H9 (cell line): ENCODE data around the gene RAF1. TPM values are rescaled to one million over a fixed set of nuclear protein-coding genes. Genes with fewer than 3 reads are reported as not detected.

Source experiments
- DNase-seq: peaks from one replicate; pipeline ENCODE4 v3.0.0-alpha.2; 2017
- H2AFZ ChIP-seq: one replicate; pipeline ENCODE4 v1.6.1; 2013; ENCODE audit warnings: mild to moderate bottlenecking, low read length, control low read depth, moderate library complexity
- H2AK5ac ChIP-seq: 2 replicates; pipeline ENCODE4 v1.6.1; 2013; ENCODE audit warnings: low read length, control low read depth, mixed read lengths; ENCODE audit not compliant: insufficient read length
- H2BK120ac ChIP-seq: one replicate; pipeline ENCODE4 v1.6.1; 2013; ENCODE audit warnings: low read depth, mild to moderate bottlenecking, low read length, control low read depth, inconsistent platforms; ENCODE audit not compliant: poor library complexity, severe bottlenecking
- H2BK12ac ChIP-seq: 2 replicates; pipeline ENCODE4 v1.6.1; 2013; ENCODE audit warnings: low read length, control low read depth, mixed read lengths, low read depth; ENCODE audit not compliant: insufficient read length
- H2BK15ac ChIP-seq: 2 replicates; pipeline ENCODE4 v1.6.1; 2013; ENCODE audit warnings: low read depth, low read length, control low read depth
- H2BK20ac ChIP-seq: one replicate; pipeline ENCODE4 v1.6.1; 2013; ENCODE audit warnings: low read depth, mild to moderate bottlenecking, low read length, control low read depth, inconsistent platforms; ENCODE audit not compliant: poor library complexity, severe bottlenecking
- H2BK5ac ChIP-seq: 2 replicates; pipeline ENCODE4 v1.6.1; 2013; ENCODE audit warnings: low read length, control low read depth, mixed read lengths; ENCODE audit not compliant: insufficient read length
- H3K14ac ChIP-seq: 2 replicates; pipeline ENCODE4 v1.6.1; 2013; ENCODE audit warnings: low read length, control low read depth; ENCODE audit not compliant: insufficient read depth
- H3K18ac ChIP-seq: 2 replicates; pipeline ENCODE4 v1.6.1; 2013; ENCODE audit warnings: low read depth, mild to moderate bottlenecking, mixed read lengths, low read length, control low read depth; ENCODE audit not compliant: insufficient read length
- H3K23ac ChIP-seq: 2 replicates; pipeline ENCODE4 v1.6.1; 2013; ENCODE audit warnings: low read length, control low read depth, mixed read lengths, low read depth; ENCODE audit not compliant: insufficient read length
- H3K23me2 ChIP-seq: 2 replicates; pipeline ENCODE4 v1.6.1; 2013; ENCODE audit warnings: low read depth, mild to moderate bottlenecking, mixed read lengths, low read length, control low read depth; ENCODE audit not compliant: insufficient read length, poor library complexity, severe bottlenecking
- H3K27ac ChIP-seq: 2 replicates; pipeline ENCODE4 v1.5.1; 2013; ENCODE audit warnings: low read length, control low read depth, mixed read lengths, low read depth; ENCODE audit not compliant: insufficient read length
- H3K27me3 ChIP-seq: 2 replicates; pipeline ENCODE4 v1.6.1; 2013; ENCODE audit warnings: low read length, control low read depth, inconsistent platforms; ENCODE audit not compliant: insufficient read depth
- H3K4ac ChIP-seq: 2 replicates; pipeline ENCODE4 v1.6.1; 2013; ENCODE audit warnings: low read depth, mild to moderate bottlenecking, control low read depth, inconsistent platforms, low read length, moderate library complexity
- H3K4me1 ChIP-seq: 2 replicates; pipeline ENCODE4 v1.6.1; 2013; ENCODE audit warnings: low read length, control low read depth, inconsistent platforms; ENCODE audit not compliant: insufficient read depth
- H3K4me2 ChIP-seq: 2 replicates; pipeline ENCODE4 v1.6.1; 2013; ENCODE audit warnings: low read length, control low read depth, mixed read lengths; ENCODE audit not compliant: insufficient read length, insufficient read depth
- H3K56ac ChIP-seq: 2 replicates; pipeline ENCODE4 v1.6.1; 2013; ENCODE audit warnings: low read depth, mild to moderate bottlenecking, mixed read lengths, low read length, control low read depth; ENCODE audit not compliant: insufficient read length
- H3K79me1 ChIP-seq: 2 replicates; pipeline ENCODE4 v1.6.1; 2013; ENCODE audit warnings: low read depth, mild to moderate bottlenecking, moderate library complexity, low read length, control low read depth, inconsistent platforms; ENCODE audit not compliant: insufficient read depth, poor library complexity, severe bottlenecking
- H3K79me2 ChIP-seq: 2 replicates; pipeline ENCODE4 v1.6.1; 2013; ENCODE audit warnings: low read length, control low read depth, inconsistent platforms; ENCODE audit not compliant: insufficient read depth
- H3K9ac ChIP-seq: 2 replicates; pipeline ENCODE4 v1.6.1; 2013; ENCODE audit warnings: low read length, control low read depth, mixed read lengths; ENCODE audit not compliant: insufficient read length; ENCODE audit errors: extremely low read depth
- H3K9me3 ChIP-seq: one replicate; pipeline ENCODE4 v1.6.1; 2013; ENCODE audit warnings: low read depth, low read length, inconsistent platforms; ENCODE audit not compliant: control insufficient read depth
- H3T11ph ChIP-seq: one replicate; pipeline ENCODE4 v1.6.1; 2013; ENCODE audit warnings: mild to moderate bottlenecking, low read length, control low read depth, inconsistent platforms
- H4K20me1 ChIP-seq: one replicate; pipeline ENCODE4 v1.6.1; 2013; ENCODE audit not compliant: control insufficient read depth, insufficient read length, insufficient read depth
- H4K5ac ChIP-seq: 2 replicates; pipeline ENCODE4 v1.6.1; 2013; ENCODE audit warnings: low read depth, mild to moderate bottlenecking, mixed read lengths, low read length, control low read depth; ENCODE audit not compliant: insufficient read length
- H4K8ac ChIP-seq: replicated peaks from 2 replicates; pipeline ENCODE4 v1.6.1; 2013; ENCODE audit warnings: low read length, control low read depth, mixed read lengths, low read depth; ENCODE audit not compliant: insufficient read length
- H4K91ac ChIP-seq: 2 replicates; pipeline ENCODE4 v1.6.1; 2013; ENCODE audit warnings: low read depth, mild to moderate bottlenecking, moderate library complexity, mixed read lengths, low read length, control low read depth; ENCODE audit not compliant: insufficient read length
- H3K27ac Mint-ChIP-seq, 3 experiments: 2 replicates in 2 of 3; 3 replicates in 1 of 3; pipeline ENCODE4 v1.8.0; 2020 to 2021; ENCODE audit warnings: mixed read lengths in 3 of 3, mild to moderate bottlenecking in 1 of 3, moderate library complexity in 1 of 3
- H3K27me3 Mint-ChIP-seq: 2 replicates; pipeline ENCODE4 v1.8.0; 2021; ENCODE audit warnings: low read depth, mild to moderate bottlenecking, moderate library complexity, mixed read lengths
- H3K36me3 Mint-ChIP-seq, 3 experiments: 2 replicates in 2 of 3; 3 replicates in 1 of 3; pipeline ENCODE4 v1.8.0; 2020 to 2021; ENCODE audit warnings: low read depth in 3 of 3, mixed read lengths in 3 of 3; ENCODE audit not compliant: insufficient read depth in 1 of 3
- H3K4me1 Mint-ChIP-seq, 2 experiments: 2 replicates each; pipeline ENCODE4 v1.8.0; 2020; ENCODE audit warnings: mixed read lengths in 2 of 2
- H3K4me3 Mint-ChIP-seq, 2 experiments: 2 replicates in 1 of 2; 3 replicates in 1 of 2; pipeline ENCODE4 v1.8.0; 2020 to 2021; ENCODE audit warnings: mild to moderate bottlenecking in 2 of 2, mixed read lengths in 2 of 2, moderate library complexity in 1 of 2
- H3K9me3 Mint-ChIP-seq, 2 experiments: 2 replicates in 1 of 2; 3 replicates in 1 of 2; pipeline ENCODE4 v1.8.0; 2020; ENCODE audit warnings: mild to moderate bottlenecking in 2 of 2, mixed read lengths in 2 of 2, moderate library complexity in 1 of 2
- WGBS: extraction: QIAGEN DNeasy Blood & Tissue Kit; methylation state at CpG from one replicate; pipeline ENCODE4 v1.1.7; 2013; ENCODE audit warnings: missing lambda C conversion rate, low lambda C conversion rate, mixed read lengths; ENCODE audit not compliant: insufficient read length; ENCODE audit errors: extremely low coverage; 5-methylcytosine and 5-hydroxymethylcytosine counted together
- total RNA-seq: library from RNA; stranded (reverse); gene quantifications from 2 replicates; pipeline ENCODE4 v1.2.1, GENCODE V29; 2021
- TF ChIP-seq, protein P1 (sequence below): fragments of 200-600 bp; sonication (generic); conservative IDR thresholded peaks from 3 replicates; pipeline ENCODE4 v1.8.0; 2021; ENCODE audit warnings: antibody characterized with exemption, mild to moderate bottlenecking

Gene RAF1
- total RNA-seq, 1 experiment from 2014 or later: 112 TPM

DNA sequence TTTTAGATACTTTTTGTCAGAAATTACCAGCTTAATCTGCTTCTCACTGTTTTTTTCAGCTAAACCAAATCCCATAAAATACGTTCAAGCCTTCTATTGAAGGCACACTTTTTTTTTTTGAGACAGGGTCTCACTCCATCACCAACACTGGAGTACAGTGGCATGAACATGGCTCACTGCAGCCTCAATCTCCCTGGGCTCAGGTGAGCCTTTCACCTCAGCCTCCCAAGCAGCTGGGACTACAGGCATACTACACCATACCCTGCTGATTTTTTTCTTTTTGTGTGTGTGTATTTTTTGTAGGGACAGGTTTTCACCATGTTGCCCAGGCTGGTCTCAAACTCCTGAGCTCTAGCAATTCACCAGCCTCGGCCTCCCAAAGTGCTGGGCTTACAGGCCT, 3.7 kb downstream of the RAF1 start:
- Histone ChIP-seq H4K91ac (no peak overlapping the region), H2AFZ (no peak overlapping the region), H3K27me3 (no peaks in the 10 kb centered on the region), H3K56ac (no peak overlapping the region), H3K4ac (no peak overlapping the region), H3K23me2 (peaks cover 11% of the 10 kb centered on the region), H4K8ac (no peak overlapping the region), H3K18ac (no peak overlapping the region), H2BK12ac (no peak overlapping the region), H3K9me3 (no peaks in the 10 kb centered on the region), H2BK15ac (no peak overlapping the region), H3T11ph (no peak overlapping the region), H3K23ac (no peak overlapping the region), H4K5ac (no peak overlapping the region), H2BK5ac (no peak overlapping the region), H3K79me2 (peaks cover 67% of the 10 kb centered on the region), H3K9ac (no peak overlapping the region), H3K4me2 (no peak overlapping the region), H2BK120ac (no peak overlapping the region), H3K27ac (no peak overlapping the region), H3K79me1 (peaks cover 6% of the 10 kb centered on the region), H2AK5ac (no peak overlapping the region), H2BK20ac (no peak overlapping the region), H4K20me1 (no peaks in the 10 kb centered on the region), H3K14ac (no peak overlapping the region), H3K4me1 (no peaks in the 10 kb centered on the region; the same call in 1 of the 2 replicates)
- H3K4me1 Mint-ChIP-seq: peaks cover 39 to 50% of the 10 kb centered on the region in 2 experiments
- no peaks in the 10 kb centered on the region for H3K9me3 Mint-ChIP-seq
- TF ChIP-seq, protein P1, sequence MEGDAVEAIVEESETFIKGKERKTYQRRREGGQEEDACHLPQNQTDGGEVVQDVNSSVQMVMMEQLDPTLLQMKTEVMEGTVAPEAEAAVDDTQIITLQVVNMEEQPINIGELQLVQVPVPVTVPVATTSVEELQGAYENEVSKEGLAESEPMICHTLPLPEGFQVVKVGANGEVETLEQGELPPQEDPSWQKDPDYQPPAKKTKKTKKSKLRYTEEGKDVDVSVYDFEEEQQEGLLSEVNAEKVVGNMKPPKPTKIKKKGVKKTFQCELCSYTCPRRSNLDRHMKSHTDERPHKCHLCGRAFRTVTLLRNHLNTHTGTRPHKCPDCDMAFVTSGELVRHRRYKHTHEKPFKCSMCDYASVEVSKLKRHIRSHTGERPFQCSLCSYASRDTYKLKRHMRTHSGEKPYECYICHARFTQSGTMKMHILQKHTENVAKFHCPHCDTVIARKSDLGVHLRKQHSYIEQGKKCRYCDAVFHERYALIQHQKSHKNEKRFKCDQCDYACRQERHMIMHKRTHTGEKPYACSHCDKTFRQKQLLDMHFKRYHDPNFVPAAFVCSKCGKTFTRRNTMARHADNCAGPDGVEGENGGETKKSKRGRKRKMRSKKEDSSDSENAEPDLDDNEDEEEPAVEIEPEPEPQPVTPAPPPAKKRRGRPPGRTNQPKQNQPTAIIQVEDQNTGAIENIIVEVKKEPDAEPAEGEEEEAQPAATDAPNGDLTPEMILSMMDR: no peak
- no peak for DNase-seq
- H3K27ac Mint-ChIP-seq: peak overlapping the region; percentile 25 to 65 (median 34); a peak in 2 of 7 replicates
- 0 out of 5 replicates have a peak overlapping the region, but pooled peaks of 1 of the 2 experiments have one; percentile 23 for H3K4me3 Mint-ChIP-seq
- H3K27me3 Mint-ChIP-seq: no peaks in the 10 kb centered on the region; the same call in 1 of the 2 replicates
- H3K36me3 Mint-ChIP-seq: peaks cover 0 to 8% (median 0%) of the 10 kb centered on the region in 3 experiments; a peak in 2 of 7 replicates
- WGBS: no CpG with 5 or more reads among the region's 2 CpGs
